HG02610 (cell line): ENCODE measurements around the gene SIX3.

Experiments
- ATAC-seq: cut with Tn5 transposase; IDR thresholded peaks from one replicate; pipeline ENCODE4 v1.9.1; 2021; ENCODE audit warnings: mild to moderate bottlenecking, moderate library complexity; ENCODE audit not compliant: unreplicated experiment

Gene SIX3

DNA sequence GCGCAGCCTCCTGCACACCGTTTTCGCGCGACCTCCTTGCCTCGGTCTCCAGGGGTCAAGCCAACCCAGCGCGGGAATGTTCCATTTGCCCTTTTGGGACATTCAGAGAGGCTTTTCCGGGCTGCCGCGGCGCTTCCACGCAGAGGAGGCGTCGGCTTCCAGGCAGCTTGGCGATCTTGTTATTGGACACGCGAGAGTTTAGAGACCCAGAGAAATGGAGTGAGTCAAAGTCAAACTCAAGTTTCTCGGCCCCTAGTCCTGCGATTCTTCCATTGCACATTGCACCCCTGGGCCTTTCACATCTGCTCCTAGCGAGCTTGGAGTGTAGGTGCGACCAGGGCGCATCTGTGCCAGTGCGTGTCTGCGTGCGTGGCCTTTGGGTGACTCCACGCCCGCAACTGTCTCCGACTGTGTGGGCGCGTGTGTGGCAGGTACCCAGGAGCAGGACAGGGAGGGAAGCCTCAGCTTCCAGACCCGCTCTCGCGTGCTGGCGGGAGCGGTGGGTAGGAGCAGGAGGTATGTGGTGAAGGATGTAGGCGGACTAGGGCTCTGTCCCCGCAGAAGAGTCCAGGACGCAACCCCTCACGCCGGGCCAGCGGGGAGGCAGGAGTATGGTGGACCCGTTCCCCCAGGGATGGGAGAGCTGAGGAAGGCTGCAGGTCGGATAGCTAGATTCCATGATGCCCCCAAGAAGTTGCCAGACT, 13.5 kb downstream of the SIX3 start:
- ATAC-seq = no peak

GRCh38 chr2:44955593-44956392, 14.3 kb downstream of the SIX3 start:
- ATAC-seq = peak; percentile 61

DNA sequence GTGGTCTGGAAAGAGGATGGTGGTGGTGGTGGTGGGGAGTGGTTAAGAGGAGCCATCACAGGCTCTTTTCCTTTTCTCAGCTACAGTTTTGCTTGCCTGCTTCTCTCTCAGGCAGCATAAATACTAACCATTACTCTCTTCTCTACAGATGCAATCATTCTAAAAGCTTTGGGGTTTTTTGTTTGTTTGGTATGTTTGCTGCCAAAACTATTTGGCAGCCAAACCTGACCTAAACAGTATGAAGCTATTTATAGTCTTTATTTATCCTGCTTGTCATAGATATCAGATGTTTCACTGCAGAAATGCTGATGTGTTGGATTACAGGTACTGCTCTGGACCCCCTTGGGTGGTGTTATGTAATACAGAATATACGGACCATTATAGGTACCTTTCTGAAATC, 15.3 kb downstream of the SIX3 start:
- ATAC-seq = no peak

- ATAC-seq = no peak
Observed at GRCh38 chr2:44957656-44958327, 16.3 kb downstream of the SIX3 start.

DNA sequence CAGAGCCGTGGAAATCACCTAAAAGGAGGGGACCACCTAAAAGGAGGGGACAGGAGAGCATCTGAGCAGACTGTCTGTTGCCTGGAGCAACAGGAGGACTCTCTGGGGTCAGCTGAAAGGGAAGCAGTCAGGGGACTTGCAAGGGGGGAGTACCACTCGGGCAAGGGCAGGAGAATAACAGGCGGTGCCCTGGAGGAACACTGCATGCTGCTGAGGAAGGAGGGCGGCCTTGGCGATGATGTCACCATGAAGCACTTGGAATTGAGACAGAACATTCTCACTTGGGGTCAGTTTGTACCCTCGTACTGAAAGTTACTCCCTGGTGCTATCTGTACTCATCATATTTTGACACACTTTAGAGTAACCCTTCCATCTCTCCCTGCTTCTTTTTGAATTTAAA, 18.4 kb downstream of the SIX3 start:
- no peak for ATAC-seq

GRCh38 chr2:44960871-44961270, 19.4 kb downstream of the SIX3 start:
- no peak for ATAC-seq

DNA sequence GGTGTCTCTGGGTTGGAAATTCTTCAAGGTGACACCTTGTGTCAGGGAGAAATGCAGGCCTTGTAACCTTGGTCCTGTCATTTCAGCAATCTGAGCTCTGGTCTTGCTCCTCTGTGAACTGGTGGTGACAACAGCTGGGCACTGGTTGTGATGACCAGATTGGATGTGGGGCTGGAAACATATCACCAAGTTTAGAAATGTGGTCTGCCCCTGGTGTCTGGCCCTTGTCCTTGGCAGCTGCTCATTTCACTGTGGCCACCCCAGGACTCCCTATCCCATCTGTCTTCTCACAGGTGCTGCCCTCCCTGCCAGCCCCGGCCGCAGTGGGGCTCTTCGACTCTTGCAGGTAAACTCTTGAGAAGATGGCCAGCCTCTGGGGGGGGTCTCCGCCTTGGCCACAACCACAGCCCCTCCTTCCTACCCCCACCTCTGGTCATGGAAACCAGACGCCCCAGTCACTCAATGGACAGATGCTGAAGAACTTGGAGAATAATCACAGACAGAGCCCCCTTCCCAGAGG, 20.7 kb downstream of the SIX3 start:
- ATAC-seq = no peak

DNA sequence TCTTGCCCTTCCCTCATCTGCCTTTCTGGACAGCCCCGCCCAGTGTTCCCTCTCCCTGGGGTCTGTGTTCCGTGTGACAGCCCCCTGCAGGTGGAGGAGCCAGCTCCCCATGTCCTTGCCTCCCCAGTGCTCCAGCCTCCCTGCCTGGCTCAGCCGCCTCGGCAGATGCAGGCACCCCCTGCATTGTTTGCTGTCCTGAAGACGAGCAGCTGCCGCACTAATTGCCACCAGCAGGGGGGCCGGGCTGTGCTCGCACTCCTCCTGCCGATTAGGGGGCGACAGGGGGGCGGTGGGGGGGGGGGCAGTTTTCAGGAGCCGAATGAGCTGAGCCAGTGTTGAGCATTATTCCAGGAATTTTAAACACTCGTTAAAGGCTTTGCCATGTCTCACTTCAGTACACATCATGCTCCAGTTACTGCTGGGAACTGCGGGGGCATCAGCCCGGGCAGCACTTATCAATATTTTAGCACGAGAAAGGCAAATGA, 23.3 kb downstream of the SIX3 start:
- ATAC-seq = no peak

DNA sequence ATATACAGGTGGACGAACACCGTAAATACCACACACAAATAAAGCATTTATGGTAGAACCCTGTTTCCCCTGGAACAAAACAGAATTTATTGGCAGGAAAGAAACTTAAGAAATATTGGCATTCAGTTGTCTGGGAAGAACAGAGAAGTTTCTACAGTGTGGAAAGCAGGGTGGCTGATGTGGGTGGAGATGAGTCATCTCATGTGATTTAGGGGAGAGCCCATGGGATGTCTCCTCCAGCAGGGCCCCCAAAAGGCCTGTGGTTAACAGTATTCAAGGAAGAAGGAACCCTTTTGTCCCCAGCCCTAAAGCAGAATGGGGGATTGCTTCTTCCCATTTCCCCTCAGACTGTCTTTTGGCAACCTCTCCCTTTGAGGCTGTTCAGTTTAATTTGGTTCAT, 24.2 kb downstream of the SIX3 start:
- ATAC-seq = no peak

- no peak for ATAC-seq
Observed at GRCh38 chr2:44967056-44967455, 25.6 kb downstream of the SIX3 start.

- ATAC-seq = no peak
Observed at GRCh38 chr2:44967727-44968432, 26.4 kb downstream of the SIX3 start.

DNA sequence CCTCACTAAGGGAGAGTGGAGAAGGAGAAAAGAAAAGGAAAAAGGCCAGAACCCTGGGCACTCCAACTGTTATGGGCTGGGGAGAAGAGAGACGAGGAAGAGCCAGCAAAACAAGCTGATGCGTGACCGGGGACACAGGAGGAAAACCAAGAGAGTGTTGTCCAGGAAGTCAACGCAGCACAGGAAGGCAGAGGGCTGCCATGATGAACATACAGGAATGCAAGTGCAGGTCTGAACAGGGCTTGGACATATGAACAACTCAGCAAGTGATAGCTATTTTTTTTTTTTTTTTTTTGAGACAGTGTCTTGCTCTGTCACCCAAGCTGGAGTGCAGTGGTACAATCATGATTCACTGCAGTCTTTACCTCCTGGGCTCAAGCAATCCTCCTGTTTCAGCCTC, 28.4 kb downstream of the SIX3 start:
- ATAC-seq = no peak

- ATAC-seq = no peak
Observed at GRCh38 chr2:44970846-44971450, 29.4 kb downstream of the SIX3 start.

GRCh38 chr2:44972771-44973535, 31.5 kb downstream of the SIX3 start:
- ATAC-seq = no peak

DNA sequence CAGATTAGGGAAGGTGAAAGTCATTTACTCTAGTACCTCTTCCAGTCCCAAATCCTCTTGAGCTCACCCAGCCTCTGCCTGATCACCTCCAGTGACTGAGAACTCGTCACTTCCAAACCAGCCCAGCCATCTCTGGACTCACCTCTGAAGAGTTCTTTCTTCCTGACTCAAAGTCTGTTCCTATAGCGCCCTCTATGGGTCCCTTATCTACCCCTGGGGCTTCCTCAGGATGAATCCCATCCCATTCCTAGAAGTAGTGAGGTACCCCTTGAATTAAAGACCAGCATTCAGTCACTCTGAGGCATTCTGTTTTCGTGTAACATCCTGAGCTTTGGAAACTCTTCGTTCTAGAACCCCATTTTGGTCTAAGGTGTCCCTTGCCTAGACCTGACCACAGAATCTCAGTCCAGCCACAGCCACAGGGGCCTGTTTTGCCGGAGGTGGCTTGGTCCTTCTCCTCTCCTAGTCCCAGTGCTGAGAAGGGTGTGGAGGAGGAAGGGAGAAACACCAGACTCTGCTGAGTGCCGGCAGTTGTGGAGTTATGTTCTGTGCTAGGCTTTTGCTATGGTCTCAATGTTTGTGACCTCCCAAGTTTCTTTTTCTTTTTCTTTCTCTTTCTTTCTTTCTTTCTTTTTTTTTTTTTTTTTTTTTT, 32.7 kb downstream of the SIX3 start:
- ATAC-seq = no peak

DNA sequence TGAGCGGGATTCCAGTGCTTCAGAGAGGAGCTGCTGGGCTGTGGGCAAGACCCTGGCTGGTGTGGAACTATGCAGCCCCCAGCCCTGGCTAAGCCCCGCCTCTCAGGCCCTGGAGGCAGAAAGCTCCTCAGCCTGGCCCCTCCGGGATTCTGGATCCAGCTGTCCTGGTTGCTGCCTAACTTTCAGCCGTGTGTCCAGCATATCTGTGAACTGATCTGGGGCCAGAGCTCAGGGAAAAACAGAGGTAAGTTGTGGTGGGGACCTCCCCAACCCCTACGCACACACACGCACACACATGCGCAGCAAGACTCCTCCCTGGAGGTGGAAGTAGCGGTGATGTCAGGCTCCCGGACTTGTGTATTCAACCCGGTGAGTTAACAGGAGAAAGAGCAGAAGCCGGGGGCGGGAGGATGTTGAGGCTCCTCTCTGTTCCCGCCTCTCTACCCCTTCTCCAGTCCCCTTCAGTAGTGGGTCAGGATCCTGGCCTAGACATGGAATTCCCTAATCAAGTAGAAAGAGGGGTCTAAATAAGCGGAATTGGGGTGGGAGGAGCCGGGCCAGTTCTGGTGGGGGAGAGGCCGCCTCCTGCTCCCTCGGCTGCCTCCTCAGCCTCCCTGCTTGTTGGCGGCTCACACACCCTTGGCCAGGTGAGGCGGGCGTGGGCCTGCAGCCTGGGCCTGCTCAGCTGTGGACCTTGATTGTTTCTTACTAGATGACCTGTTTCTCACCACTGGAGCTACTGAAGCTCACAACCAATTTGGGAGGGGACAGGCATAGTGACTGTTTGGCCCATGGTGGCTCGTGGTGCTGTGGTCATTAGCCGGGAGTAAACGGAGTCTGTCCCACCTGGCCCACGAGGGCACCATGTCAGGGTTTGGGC, 34.3 kb downstream of the SIX3 start:
- peak; percentile 58 for ATAC-seq

GRCh38 chr2:44979581-44979980, 38.1 kb downstream of the SIX3 start:
- no peak for ATAC-seq
